ENCODE data around the gene ROR2.

- TF ChIP-seq POLR2AphosphoS5 (IDR thresholded peaks at IDR 0.05; ENCODE audit: low read depth, low read length), result no peak
- TF ChIP-seq POLR2A (IDR thresholded peaks at IDR 0.05; ENCODE audit: low read depth, low read length), result no peak
- TF ChIP-seq TAF1 (IDR thresholded peaks at IDR 0.05; ENCODE audit: borderline replicate concordance, low read depth, low read length), result no peak
Observed at GRCh38 chr9:91864380-91864779, 85.6 kb downstream of the ROR2 start.

Data from GM12892 (cell line).